Measurements from ENCODE around the gene GALNT4.

DNA sequence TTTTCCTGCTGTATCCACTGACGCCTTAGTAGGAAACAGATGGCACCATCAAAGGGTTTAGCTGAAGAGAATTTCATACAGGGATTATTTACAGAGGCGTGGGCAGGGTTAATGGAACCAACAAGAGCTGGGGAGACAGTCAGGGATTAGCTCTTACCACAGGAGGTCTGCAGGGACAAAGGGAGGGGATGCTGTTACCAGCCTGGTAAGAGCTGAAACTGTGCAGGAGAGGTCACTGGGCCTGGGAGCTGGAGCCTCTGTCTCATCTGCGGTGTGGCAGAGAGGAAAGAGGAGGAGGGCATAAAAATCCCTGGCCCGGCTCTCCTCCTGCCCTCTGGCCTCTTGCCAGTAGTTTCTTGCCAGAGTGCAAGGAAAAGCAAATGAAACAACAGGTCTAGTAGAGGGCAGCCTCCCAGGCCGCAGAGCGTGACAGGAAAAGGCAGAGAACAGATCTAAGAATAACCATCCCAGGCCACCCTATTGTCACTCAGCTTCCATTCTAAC lies 20.1 kb upstream of the GALNT4 start:
- TF ChIP-seq YY1 (IDR thresholded peaks at IDR 0.05; ENCODE audit: insufficient read depth, insufficient replicate concordance, low read depth, low read length) (no peak), HOXD1 (CRISPR knock-in tag; IDR thresholded peaks at IDR 0.05) (no peak), NFE2L1 (CRISPR knock-in tag; IDR thresholded peaks at IDR 0.05; ENCODE audit: borderline replicate concordance) (no peak), IKZF1 (IDR thresholded peaks at IDR 0.05) (no peak), ZNF629 (CRISPR knock-in tag; conservative IDR thresholded peaks at IDR 0.05) (no peak), FOSL2 (CRISPR knock-in tag; IDR thresholded peaks at IDR 0.05) (no peak), ETV6 (CRISPR knock-in tag; conservative IDR thresholded peaks at IDR 0.05) (no peak), BRCA1 (CRISPR knock-in tag; IDR thresholded peaks at IDR 0.05) (no peak), ZNF644 (CRISPR knock-in tag; IDR thresholded peaks at IDR 0.05; ENCODE audit: low read depth) (no peak), HNRNPK (IDR thresholded peaks at IDR 0.05; ENCODE audit: low read depth, low read length, poor library complexity, severe bottlenecking) (no peak), POLR2G (IDR thresholded peaks at IDR 0.05; ENCODE audit: low read depth, low read length) (no peak)
- TF ChIP-seq, protein P1, sequence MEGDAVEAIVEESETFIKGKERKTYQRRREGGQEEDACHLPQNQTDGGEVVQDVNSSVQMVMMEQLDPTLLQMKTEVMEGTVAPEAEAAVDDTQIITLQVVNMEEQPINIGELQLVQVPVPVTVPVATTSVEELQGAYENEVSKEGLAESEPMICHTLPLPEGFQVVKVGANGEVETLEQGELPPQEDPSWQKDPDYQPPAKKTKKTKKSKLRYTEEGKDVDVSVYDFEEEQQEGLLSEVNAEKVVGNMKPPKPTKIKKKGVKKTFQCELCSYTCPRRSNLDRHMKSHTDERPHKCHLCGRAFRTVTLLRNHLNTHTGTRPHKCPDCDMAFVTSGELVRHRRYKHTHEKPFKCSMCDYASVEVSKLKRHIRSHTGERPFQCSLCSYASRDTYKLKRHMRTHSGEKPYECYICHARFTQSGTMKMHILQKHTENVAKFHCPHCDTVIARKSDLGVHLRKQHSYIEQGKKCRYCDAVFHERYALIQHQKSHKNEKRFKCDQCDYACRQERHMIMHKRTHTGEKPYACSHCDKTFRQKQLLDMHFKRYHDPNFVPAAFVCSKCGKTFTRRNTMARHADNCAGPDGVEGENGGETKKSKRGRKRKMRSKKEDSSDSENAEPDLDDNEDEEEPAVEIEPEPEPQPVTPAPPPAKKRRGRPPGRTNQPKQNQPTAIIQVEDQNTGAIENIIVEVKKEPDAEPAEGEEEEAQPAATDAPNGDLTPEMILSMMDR (CRISPR knock-in tag; IDR thresholded peaks at IDR 0.05), result no peak
- TF ChIP-seq, protein P2, sequence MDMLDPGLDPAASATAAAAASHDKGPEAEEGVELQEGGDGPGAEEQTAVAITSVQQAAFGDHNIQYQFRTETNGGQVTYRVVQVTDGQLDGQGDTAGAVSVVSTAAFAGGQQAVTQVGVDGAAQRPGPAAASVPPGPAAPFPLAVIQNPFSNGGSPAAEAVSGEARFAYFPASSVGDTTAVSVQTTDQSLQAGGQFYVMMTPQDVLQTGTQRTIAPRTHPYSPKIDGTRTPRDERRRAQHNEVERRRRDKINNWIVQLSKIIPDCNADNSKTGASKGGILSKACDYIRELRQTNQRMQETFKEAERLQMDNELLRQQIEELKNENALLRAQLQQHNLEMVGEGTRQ (IDR thresholded peaks at IDR 0.05; ENCODE audit: low read depth, low read length), result no peak
- TF ChIP-seq, protein P2 (CRISPR knock-in tag; IDR thresholded peaks at IDR 0.05; ENCODE audit: borderline replicate concordance), result no peak
